ENCODE measurements around the gene SIRPA. TPM values are rescaled to one million over a fixed set of nuclear protein-coding genes. Genes with fewer than 3 reads are reported as not detected.

SIRPA gene
- total RNA-seq, 2 donors from 2014 or later: 9.8 to 12.2 TPM

DNA sequence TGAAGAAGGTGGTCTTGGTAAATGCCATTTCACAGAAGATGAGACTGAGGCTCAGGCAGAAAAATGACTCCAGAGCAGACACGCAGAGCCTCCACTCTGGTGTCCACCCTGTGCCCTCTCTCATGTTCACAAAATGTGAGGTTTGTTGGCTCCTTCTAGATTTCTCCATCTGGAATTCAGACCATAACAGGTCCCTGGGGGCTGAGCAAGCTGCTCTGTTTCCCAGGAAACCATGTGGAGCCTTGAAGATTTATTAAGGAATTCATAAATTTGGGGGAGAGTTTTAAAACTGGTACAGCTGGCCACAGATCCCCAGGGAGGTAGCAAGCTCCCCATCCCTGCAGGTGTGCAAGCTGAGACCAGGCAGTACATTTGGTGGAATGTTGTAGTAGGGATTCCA lies 38.8 kb upstream of the SIRPA start:
- intact Hi-C loops (cut with DNase I): no loop called here
- Histone ChIP-seq H3K9ac (ENCODE audit: low read depth in 2 of 2, low read length in 2 of 2) (no peak overlapping the region), H3K36me3 (no peaks in the 10 kb centered on the region), H3K27me3 (no peaks in the 10 kb centered on the region), H3K4me3 (no peak overlapping the region), H3K9me3 (no peaks in the 10 kb centered on the region), H3K27ac (no peak overlapping the region), H3K4me1 (peaks cover 4% of the 10 kb centered on the region)
- no peak for DNase-seq
- TF ChIP-seq, protein P1, sequence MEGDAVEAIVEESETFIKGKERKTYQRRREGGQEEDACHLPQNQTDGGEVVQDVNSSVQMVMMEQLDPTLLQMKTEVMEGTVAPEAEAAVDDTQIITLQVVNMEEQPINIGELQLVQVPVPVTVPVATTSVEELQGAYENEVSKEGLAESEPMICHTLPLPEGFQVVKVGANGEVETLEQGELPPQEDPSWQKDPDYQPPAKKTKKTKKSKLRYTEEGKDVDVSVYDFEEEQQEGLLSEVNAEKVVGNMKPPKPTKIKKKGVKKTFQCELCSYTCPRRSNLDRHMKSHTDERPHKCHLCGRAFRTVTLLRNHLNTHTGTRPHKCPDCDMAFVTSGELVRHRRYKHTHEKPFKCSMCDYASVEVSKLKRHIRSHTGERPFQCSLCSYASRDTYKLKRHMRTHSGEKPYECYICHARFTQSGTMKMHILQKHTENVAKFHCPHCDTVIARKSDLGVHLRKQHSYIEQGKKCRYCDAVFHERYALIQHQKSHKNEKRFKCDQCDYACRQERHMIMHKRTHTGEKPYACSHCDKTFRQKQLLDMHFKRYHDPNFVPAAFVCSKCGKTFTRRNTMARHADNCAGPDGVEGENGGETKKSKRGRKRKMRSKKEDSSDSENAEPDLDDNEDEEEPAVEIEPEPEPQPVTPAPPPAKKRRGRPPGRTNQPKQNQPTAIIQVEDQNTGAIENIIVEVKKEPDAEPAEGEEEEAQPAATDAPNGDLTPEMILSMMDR (IDR thresholded peaks at IDR 0.05): no peak

DNA sequence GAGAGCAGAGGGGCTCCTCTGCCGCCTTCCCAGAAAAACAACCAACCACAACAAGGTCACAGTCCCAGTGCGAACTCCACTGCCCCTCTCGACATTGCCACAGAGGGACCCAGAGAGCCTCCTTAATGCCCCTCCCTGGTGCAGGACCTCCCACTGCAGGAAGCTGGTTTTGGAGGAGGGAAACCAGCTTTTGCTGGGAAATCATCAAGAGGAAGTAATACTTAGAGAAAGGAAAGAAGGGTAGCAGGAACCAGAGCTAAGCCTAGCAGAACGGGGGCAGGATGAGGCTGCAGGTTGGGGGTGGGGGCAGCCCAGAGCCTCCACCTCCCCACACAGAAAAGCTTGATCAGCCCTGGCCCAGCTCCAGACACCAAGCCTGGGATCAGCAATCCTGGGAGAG lies 37.7 kb upstream of the SIRPA start:
- Histone ChIP-seq H3K9me3 (no peaks in the 10 kb centered on the region), H3K9ac (ENCODE audit: low read depth in 2 of 2, low read length in 2 of 2) (no peak overlapping the region), H3K4me1 (peaks cover 4% of the 10 kb centered on the region), H3K27ac (no peak overlapping the region), H3K36me3 (no peaks in the 10 kb centered on the region), H3K4me3 (no peak overlapping the region), H3K27me3 (no peaks in the 10 kb centered on the region)
- intact Hi-C loops (cut with DNase I): no loop called here
- TF ChIP-seq, protein P1 (IDR thresholded peaks at IDR 0.05): no peak
- no peak for DNase-seq

DNA sequence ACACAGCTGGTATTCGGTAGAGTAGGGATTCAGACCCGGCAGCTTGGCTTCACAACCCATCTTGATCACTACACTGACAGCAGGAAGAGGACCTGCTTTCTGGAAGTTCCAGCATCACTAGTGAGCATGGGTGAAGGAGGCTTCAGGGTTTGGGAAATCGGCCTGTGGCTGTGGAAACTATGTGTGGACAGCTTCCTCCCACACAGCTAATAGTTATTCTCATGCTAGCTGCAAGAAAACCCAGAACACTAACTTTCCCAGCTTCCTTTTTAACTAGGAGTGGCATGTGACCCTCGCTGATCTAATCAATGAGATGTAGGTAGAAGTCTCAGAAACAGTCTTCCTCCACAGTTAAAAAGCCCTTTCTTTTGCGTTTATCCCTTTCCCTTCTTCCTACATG lies 36.3 kb upstream of the SIRPA start:
- TF ChIP-seq, protein P1 (IDR thresholded peaks at IDR 0.05): no peak
- no peak overlapping the region for H3K4me3 ChIP-seq
- no peaks in the 10 kb centered on the region for H3K36me3 ChIP-seq
- no peaks in the 10 kb centered on the region for H3K9me3 ChIP-seq
- H3K27ac ChIP-seq: no peak overlapping the region
- no peaks in the 10 kb centered on the region for H3K27me3 ChIP-seq
- peaks cover 4% of the 10 kb centered on the region for H3K4me1 ChIP-seq
- no peak overlapping the region for H3K9ac ChIP-seq (ENCODE audit: low read depth in 2 of 2, low read length in 2 of 2)
- intact Hi-C loops (cut with DNase I): no loop called here
- no peak for DNase-seq

DNA sequence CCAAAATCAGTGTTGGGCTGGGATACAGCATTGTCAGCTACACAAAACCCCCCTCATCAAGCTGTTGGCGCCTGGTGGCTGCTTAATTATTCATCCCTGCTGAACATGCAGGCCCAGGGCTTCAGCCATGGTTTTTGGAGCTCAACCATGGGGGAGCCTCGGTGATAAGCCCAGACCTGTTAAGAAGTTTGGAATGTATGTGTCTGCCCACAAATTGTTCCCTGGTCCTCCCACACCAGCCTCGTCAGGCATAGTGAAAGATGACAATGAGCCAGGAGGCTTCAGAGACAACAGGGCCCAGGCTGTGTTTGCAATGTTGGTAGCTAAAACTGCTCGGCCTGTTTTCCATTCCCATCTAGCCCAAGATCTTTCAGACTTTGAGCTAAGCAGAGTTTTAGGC lies 34.8 kb upstream of the SIRPA start:
- Histone ChIP-seq H3K4me1 (peaks cover 4% of the 10 kb centered on the region), H3K27ac (no peak overlapping the region), H3K36me3 (no peaks in the 10 kb centered on the region), H3K9ac (ENCODE audit: low read depth in 2 of 2, low read length in 2 of 2) (no peak overlapping the region), H3K9me3 (no peaks in the 10 kb centered on the region), H3K27me3 (no peaks in the 10 kb centered on the region), H3K4me3 (no peak overlapping the region)
- intact Hi-C loops (cut with DNase I): no loop called here
- no peak for DNase-seq
- TF ChIP-seq, protein P1 (IDR thresholded peaks at IDR 0.05): no peak

DNA sequence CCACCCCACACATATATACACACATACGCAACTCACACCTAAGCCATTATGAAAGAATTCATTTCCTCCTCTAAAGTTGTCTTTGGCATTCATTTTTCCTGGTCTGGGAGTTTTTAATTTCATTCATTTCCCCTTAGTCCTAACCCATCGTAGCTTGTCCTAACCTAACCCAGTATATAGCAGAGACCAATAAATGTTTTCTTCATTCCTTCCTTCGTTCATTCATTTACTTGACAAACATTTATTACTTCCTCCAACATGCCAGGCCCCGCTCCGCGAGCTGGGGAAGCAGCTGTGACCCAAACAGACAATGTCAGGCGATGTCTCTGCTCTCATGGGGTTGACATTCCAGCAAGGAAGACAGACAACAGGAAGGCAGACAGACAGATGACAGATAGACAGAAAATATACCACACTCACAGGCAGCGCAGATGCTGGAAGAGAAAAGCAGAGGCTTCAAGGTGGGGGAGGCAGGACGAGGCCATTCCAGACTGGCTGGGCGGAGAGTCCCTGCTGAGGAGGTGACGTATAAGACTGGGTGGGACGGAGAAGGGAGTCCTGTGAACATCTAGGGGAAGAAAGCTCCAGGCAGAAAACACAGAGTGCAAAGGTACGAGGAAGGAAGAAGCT lies 33.7 kb upstream of the SIRPA start:
- Histone ChIP-seq H3K4me1 (peaks cover 4% of the 10 kb centered on the region), H3K27ac (peak overlapping the region; percentile 46), H3K9me3 (no peaks in the 10 kb centered on the region), H3K36me3 (no peaks in the 10 kb centered on the region), H3K9ac (ENCODE audit: low read depth in 2 of 2, low read length in 2 of 2) (no peak overlapping the region), H3K27me3 (no peaks in the 10 kb centered on the region), H3K4me3 (no peak overlapping the region)
- TF ChIP-seq, protein P1 (IDR thresholded peaks at IDR 0.05): no peak
- intact Hi-C loops (cut with DNase I): no loop called here
- peak; percentile 75 for DNase-seq
